HCT116 (cell line): ENCODE data around the gene PROS1. TPM values are rescaled to one million over a fixed set of nuclear protein-coding genes. Genes with fewer than 3 reads are reported as not detected.

Experiments used
- ATAC-seq: fragments of 200-7000 bp; cut with Tn5 transposase; 2 replicates; pipeline ENCODE4 v1.9.1; 2020; ENCODE audit warnings: mild to moderate bottlenecking, moderate library complexity
- BruUV-seq: library from RNA; stranded (reverse); fragments of 400-500 nt; replicated peaks from 2 replicates; lab custom pipeline; 2021; lab: Mats Ljungman, UMichigan
- CTCF ChIA-PET: fragments of 300-600 bp; sonication (Branson Sonifier 250); formaldehyde crosslinking; loops from one replicate; lab custom pipeline; 2021; ENCODE audit warnings: antibody characterized with exemption; lab: Charles Lee
- POLR2A ChIA-PET: fragments of 300-600, 350-600 bp; sonication (Branson Sonifier 250); formaldehyde crosslinking; loops from one replicate; lab custom pipeline; 2021; ENCODE audit warnings: antibody characterized with exemption; lab: Charles Lee
- RAD21 ChIA-PET, 2 experiments: fragments of 300-600 bp; sonication (Branson Sonifier 250); formaldehyde crosslinking; loops; one replicate each; lab custom pipeline; 2023; ENCODE audit warnings: low total read pairs in 2 of 2; ENCODE audit not compliant: uncharacterized antibody in 2 of 2, unreplicated experiment in 2 of 2, low non-redundant PET in 1 of 2; lab: Charles Lee
- DNase-seq: peaks from one replicate; pipeline ENCODE4 v3.0.0-alpha.2; 2010; ENCODE audit warnings: low read depth, low spot score
- H2AFZ ChIP-seq: fragments of 200-600 bp; shearing (Covaris generic), sonication (generic); 2 replicates; pipeline ENCODE4 v1.6.1; 2017; ENCODE audit warnings: low read depth, mixed run types, mixed read lengths, antibody characterized with exemption, low read length; ENCODE audit not compliant: poor library complexity, severe bottlenecking
- H3K27ac ChIP-seq: 2 replicates; pipeline ENCODE4 v1.5.1; 2012; ENCODE audit warnings: low read depth, low read length
- H3K27me3 ChIP-seq: fragments of 200-600 bp; sonication (generic); 2 replicates; pipeline ENCODE4 v1.6.1; 2016; ENCODE audit warnings: mixed run types, low read length, mixed read lengths; ENCODE audit not compliant: insufficient read depth
- H3K36me3 ChIP-seq, 2 experiments: fragments of 200-500 bp in 1 of 2; fragments of 200-600 bp in 1 of 2; sonication (Bioruptor generic) in 1 of 2; sonication (generic) in 1 of 2; 2 replicates each; pipeline versions ENCODE4 v1.5.1 to v1.6.1; 2014 to 2016; ENCODE audit warnings: low read length in 2 of 2, inconsistent platforms in 1 of 2, mixed read lengths in 1 of 2, mixed run types in 1 of 2; ENCODE audit not compliant: insufficient read depth in 2 of 2, control insufficient read depth in 1 of 2
- H3K4me1 ChIP-seq, 2 experiments: fragments of 200-600 bp in 1 of 2; sonication (generic) in 1 of 2; 2 replicates each; pipeline versions ENCODE4 v1.5.1 to v1.6.1; 2012 to 2017; ENCODE audit warnings: low read length in 2 of 2, inconsistent platforms in 1 of 2, mild to moderate bottlenecking in 1 of 2, mixed read lengths in 1 of 2, mixed run types in 1 of 2, moderate library complexity in 1 of 2; ENCODE audit not compliant: insufficient read depth in 2 of 2, control insufficient read depth in 1 of 2
- H3K4me2 ChIP-seq: fragments of 200-600 bp; sonication (generic); 2 replicates; pipeline ENCODE4 v1.6.1; 2017; ENCODE audit warnings: mixed run types, low read length, mixed read lengths
- H3K4me3 ChIP-seq, 2 experiments: fragments of 200-600 bp in 1 of 2; sonication (generic) in 1 of 2; replicated peaks in 1 of 2; 2 replicates each; pipeline ENCODE4 v1.5.1; 2011 to 2016; ENCODE audit warnings: low read length in 2 of 2, control low read depth in 1 of 2, low read depth in 1 of 2, mild to moderate bottlenecking in 1 of 2, mixed read lengths in 1 of 2, mixed run types in 1 of 2
- H3K79me2 ChIP-seq: fragments of 200-600 bp; sonication (generic); 2 replicates; pipeline ENCODE4 v1.6.1; 2017; ENCODE audit warnings: mild to moderate bottlenecking, mixed run types, low read length, moderate library complexity, mixed read lengths; ENCODE audit not compliant: insufficient read depth
- H3K9ac ChIP-seq: fragments of 200-600 bp; sonication (generic); 2 replicates; pipeline ENCODE4 v1.6.1; 2016; ENCODE audit warnings: low read length, mixed read lengths
- H3K9me2 ChIP-seq: fragments of 200-600 bp; sonication (generic), shearing (Covaris generic); 2 replicates; pipeline ENCODE4 v1.6.1; 2017; ENCODE audit warnings: mixed run types, mild to moderate bottlenecking, moderate library complexity; ENCODE audit not compliant: insufficient read depth
- H3K9me3 ChIP-seq, 2 experiments: fragments of 200-500 bp in 1 of 2; fragments of 200-600 bp in 1 of 2; sonication (Bioruptor generic) in 1 of 2; sonication (generic) in 1 of 2; 2 replicates each; pipeline ENCODE4 v1.6.1; 2014 to 2017; ENCODE audit warnings: low read length in 2 of 2, mixed read lengths in 2 of 2, inconsistent platforms in 1 of 2, low read depth in 1 of 2, mild to moderate bottlenecking in 1 of 2, mixed run types in 1 of 2, moderate library complexity in 1 of 2; ENCODE audit not compliant: control insufficient read depth in 1 of 2, insufficient read depth in 1 of 2
- H4K20me1 ChIP-seq: fragments of 200-600 bp; sonication (generic), shearing (Covaris generic); 2 replicates; pipeline ENCODE4 v1.6.1; 2017; ENCODE audit warnings: mixed run types, mild to moderate bottlenecking, moderate library complexity; ENCODE audit not compliant: insufficient read depth
- ATF3 ChIP-seq: IDR thresholded peaks from 2 replicates; pipeline ENCODE4 v1.6.1; 2012
- CBX3 ChIP-seq: IDR thresholded peaks from 2 replicates; pipeline ENCODE4 v1.6.1; 2012; ENCODE audit warnings: low read depth
- EZH2 ChIP-seq: fragments of 200-600 bp; sonication (generic); IDR thresholded peaks from 2 replicates; pipeline ENCODE4 v1.6.1; 2017; ENCODE audit warnings: antibody characterized with exemption, mixed run types
- JUND ChIP-seq: IDR thresholded peaks from 2 replicates; pipeline ENCODE4 v1.6.1; 2012
- POLR2A ChIP-seq: IDR thresholded peaks from 2 replicates; pipeline ENCODE4 v1.7.0; 2011; ENCODE audit warnings: borderline replicate concordance; ENCODE audit not compliant: insufficient read depth, insufficient read length; ENCODE audit errors: extremely low read depth
- POLR2AphosphoS5 ChIP-seq: IDR thresholded peaks from 2 replicates; pipeline ENCODE4 v1.6.1; 2011; ENCODE audit warnings: mild to moderate bottlenecking, low read depth, low read length, moderate library complexity
- SP1 ChIP-seq: IDR thresholded peaks from 2 replicates; pipeline ENCODE4 v1.6.1; 2012; ENCODE audit warnings: low read depth
- SRF ChIP-seq: IDR thresholded peaks from 2 replicates; pipeline ENCODE4 v1.6.1; 2012; ENCODE audit warnings: low read depth
- YY1 ChIP-seq: IDR thresholded peaks from 2 replicates; pipeline ENCODE4 v1.6.1; 2011; ENCODE audit warnings: low read length, low read depth, moderate library complexity, mild to moderate bottlenecking; ENCODE audit not compliant: insufficient replicate concordance; ENCODE audit errors: extremely low read depth
- intact Hi-C: fragments of 100-400 bp; cut with micrococcal nuclease; formaldehyde crosslinking; loops from 2 replicates; pipeline ENCODE4 v1.10.0; 2022
- total RNA-seq: library from RNA; stranded (reverse); gene quantifications from one replicate; pipeline ENCODE4 v1.2.1, GENCODE V29; 2021; ENCODE audit not compliant: unreplicated experiment
- TF ChIP-seq, protein P1 (sequence below): IDR thresholded peaks from 2 replicates; pipeline ENCODE4 v1.6.1; 2012
- TF ChIP-seq, protein P2 (sequence below): IDR thresholded peaks from 2 replicates; pipeline ENCODE4 v1.6.1; 2012; ENCODE audit warnings: low read depth
- TF ChIP-seq, protein P3 (sequence below), 3 experiments: fragments of 200-600 bp in 1 of 3; sonication (generic) in 1 of 3; IDR thresholded peaks in 2 of 3; conservative IDR thresholded peaks in 1 of 3; 2 replicates each; pipeline ENCODE4 v1.5.1; 2012 to 2017; ENCODE audit warnings: low read depth in 2 of 3, low read length in 2 of 3, antibody characterized with exemption in 1 of 3, borderline replicate concordance in 1 of 3, control low read depth in 1 of 3, mild to moderate bottlenecking in 1 of 3, mixed read lengths in 1 of 3, mixed run types in 1 of 3, moderate library complexity in 1 of 3; ENCODE audit not compliant: insufficient read depth in 1 of 3

PROS1 gene
- total RNA-seq, 1 experiment from 2014 or later = 9.6 TPM

DNA sequence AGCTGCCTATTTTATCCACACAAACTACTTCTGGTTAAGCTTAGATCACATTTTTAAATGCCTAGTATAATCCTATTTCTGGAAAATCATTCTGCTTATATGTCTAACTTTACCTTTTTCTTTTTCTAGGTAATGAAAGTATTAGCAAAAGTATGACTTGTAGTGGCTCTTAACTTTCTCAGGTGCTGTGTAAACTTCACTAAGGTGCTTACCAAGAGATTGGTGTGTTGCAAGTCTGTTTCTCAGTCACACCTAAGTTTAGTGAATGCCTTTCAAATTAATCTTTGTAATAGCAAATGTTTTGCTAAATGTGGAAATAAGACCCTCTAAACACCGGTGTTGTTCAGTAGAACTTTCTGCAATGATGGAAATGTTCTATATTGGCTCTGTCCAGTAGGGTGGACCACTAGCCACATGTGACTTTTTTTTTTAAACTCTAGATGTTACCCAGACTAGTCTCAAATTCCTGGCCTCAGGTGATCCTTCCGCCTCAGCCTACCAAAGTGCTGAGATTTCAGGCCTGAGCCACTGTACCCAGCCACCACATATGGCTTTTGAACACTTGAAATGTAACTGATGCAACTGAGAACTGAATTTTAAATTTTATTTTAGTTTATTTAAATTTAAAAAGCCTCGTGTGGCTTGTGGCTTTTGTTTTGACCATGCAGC is 28.3 kb upstream of the PROS1 start:
- H3K27ac ChIP-seq = no peak overlapping the region
- no peaks in the 10 kb centered on the region for H3K9me2 ChIP-seq
- no peaks in the 10 kb centered on the region for H3K27me3 ChIP-seq
- BruUV-seq = no TSS peak
- TF ChIP-seq SRF (no peak), SP1 (no peak), EZH2 (no peak), POLR2A (no peak), YY1 (no peak), ATF3 (no peak), JUND (no peak), POLR2AphosphoS5 (no peak), CBX3 (no peak)
- TF ChIP-seq, protein P1, sequence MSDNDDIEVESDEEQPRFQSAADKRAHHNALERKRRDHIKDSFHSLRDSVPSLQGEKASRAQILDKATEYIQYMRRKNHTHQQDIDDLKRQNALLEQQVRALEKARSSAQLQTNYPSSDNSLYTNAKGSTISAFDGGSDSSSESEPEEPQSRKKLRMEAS = no peak
- TF ChIP-seq, protein P2, sequence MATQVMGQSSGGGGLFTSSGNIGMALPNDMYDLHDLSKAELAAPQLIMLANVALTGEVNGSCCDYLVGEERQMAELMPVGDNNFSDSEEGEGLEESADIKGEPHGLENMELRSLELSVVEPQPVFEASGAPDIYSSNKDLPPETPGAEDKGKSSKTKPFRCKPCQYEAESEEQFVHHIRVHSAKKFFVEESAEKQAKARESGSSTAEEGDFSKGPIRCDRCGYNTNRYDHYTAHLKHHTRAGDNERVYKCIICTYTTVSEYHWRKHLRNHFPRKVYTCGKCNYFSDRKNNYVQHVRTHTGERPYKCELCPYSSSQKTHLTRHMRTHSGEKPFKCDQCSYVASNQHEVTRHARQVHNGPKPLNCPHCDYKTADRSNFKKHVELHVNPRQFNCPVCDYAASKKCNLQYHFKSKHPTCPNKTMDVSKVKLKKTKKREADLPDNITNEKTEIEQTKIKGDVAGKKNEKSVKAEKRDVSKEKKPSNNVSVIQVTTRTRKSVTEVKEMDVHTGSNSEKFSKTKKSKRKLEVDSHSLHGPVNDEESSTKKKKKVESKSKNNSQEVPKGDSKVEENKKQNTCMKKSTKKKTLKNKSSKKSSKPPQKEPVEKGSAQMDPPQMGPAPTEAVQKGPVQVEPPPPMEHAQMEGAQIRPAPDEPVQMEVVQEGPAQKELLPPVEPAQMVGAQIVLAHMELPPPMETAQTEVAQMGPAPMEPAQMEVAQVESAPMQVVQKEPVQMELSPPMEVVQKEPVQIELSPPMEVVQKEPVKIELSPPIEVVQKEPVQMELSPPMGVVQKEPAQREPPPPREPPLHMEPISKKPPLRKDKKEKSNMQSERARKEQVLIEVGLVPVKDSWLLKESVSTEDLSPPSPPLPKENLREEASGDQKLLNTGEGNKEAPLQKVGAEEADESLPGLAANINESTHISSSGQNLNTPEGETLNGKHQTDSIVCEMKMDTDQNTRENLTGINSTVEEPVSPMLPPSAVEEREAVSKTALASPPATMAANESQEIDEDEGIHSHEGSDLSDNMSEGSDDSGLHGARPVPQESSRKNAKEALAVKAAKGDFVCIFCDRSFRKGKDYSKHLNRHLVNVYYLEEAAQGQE = no peak
- TF ChIP-seq, protein P3, sequence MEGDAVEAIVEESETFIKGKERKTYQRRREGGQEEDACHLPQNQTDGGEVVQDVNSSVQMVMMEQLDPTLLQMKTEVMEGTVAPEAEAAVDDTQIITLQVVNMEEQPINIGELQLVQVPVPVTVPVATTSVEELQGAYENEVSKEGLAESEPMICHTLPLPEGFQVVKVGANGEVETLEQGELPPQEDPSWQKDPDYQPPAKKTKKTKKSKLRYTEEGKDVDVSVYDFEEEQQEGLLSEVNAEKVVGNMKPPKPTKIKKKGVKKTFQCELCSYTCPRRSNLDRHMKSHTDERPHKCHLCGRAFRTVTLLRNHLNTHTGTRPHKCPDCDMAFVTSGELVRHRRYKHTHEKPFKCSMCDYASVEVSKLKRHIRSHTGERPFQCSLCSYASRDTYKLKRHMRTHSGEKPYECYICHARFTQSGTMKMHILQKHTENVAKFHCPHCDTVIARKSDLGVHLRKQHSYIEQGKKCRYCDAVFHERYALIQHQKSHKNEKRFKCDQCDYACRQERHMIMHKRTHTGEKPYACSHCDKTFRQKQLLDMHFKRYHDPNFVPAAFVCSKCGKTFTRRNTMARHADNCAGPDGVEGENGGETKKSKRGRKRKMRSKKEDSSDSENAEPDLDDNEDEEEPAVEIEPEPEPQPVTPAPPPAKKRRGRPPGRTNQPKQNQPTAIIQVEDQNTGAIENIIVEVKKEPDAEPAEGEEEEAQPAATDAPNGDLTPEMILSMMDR (IDR thresholded peaks at IDR 0.05 in 2 of 3, conservative IDR thresholded peaks at IDR 0.05 in 1 of 3; ENCODE audit: borderline replicate concordance in 1 of 3, insufficient read depth in 1 of 3, low read depth in 2 of 3, low read length in 2 of 3) = no peak
- H2AFZ ChIP-seq = no peak overlapping the region
- no peak overlapping the region for H3K4me3 ChIP-seq
- no peaks in the 10 kb centered on the region for H3K9me3 ChIP-seq
- H4K20me1 ChIP-seq = no peaks in the 10 kb centered on the region
- CTCF ChIA-PET = interaction anchor here (1.3 to 1.7 kb wide), 2 partner anchors 9 to 67 kb away, joined by 4 to 10 read pairs; no protein-coding TSS in a partner anchor
- H3K79me2 ChIP-seq = no peaks in the 10 kb centered on the region
- H3K4me1 ChIP-seq = 0 out of 4 replicates have a peak, but pooled peaks cover 0 to 2% of the 10 kb centered on the region in 2 experiments
- H3K36me3 ChIP-seq = no peaks in the 10 kb centered on the region
- RAD21 ChIA-PET = interaction anchor here in 1 of 2 experiments (0.7 kb wide), 1 partner anchor 115 kb away, joined by 3 read pairs; no protein-coding TSS in a partner anchor
- DNase-seq (no peak), ATAC-seq (no peak)
- POLR2A ChIA-PET = no interaction called here
- H3K4me2 ChIP-seq = no peak overlapping the region
- no peak overlapping the region for H3K9ac ChIP-seq
- intact Hi-C loops = no loop called here
